Measurements from ENCODE around the gene PHB1.
"Not testable (repeated sequence)": the region's sequence is repeated elsewhere in the genome, so short reads cannot be mapped to it uniquely, and the experiment has no call there.

PHB1 gene

DNA sequence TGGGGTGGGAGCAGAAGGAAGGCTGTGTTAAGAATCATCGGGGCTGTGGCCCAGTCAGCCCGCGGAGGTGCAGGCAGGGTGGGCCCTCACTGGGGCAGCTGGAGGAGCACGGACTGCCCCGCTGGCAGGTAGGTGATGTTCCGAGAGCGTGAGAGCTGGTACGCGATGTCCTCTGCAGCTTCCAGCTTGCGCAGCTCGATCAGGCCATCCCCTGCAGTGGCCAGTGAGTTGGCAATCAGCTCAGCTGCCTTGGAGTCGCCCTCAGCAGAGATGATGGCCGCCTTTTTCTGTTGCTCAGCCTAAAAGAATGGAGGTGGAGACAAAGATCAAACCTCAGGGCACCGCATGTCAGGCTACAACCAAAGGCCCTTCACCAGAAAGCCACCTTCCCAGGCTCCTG, 9.8 kb downstream of the PHB1 start:
- DNase-seq (ENCODE audit: low read depth): no peak

DNA sequence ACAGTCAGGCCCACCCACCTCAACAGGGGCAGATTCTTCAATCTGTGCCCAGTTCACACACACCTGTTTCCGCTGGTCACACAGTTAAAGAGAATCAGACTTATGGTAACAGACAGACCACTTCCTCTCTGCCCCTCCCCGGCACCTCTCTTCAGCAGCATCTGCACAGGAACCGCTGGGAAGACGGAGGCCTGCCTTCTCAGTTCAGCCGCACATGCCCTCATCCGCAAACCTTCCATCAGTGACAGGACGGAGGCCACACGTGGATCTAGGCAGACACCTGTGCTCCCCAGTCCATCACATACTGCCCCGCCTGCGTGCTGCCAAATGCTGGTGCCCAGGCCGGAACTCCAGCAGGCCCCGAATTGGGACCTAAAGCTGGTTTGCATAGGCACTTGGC, 10.3 kb downstream of the PHB1 start:
- DNase-seq (ENCODE audit: low read depth): no peak

DNA sequence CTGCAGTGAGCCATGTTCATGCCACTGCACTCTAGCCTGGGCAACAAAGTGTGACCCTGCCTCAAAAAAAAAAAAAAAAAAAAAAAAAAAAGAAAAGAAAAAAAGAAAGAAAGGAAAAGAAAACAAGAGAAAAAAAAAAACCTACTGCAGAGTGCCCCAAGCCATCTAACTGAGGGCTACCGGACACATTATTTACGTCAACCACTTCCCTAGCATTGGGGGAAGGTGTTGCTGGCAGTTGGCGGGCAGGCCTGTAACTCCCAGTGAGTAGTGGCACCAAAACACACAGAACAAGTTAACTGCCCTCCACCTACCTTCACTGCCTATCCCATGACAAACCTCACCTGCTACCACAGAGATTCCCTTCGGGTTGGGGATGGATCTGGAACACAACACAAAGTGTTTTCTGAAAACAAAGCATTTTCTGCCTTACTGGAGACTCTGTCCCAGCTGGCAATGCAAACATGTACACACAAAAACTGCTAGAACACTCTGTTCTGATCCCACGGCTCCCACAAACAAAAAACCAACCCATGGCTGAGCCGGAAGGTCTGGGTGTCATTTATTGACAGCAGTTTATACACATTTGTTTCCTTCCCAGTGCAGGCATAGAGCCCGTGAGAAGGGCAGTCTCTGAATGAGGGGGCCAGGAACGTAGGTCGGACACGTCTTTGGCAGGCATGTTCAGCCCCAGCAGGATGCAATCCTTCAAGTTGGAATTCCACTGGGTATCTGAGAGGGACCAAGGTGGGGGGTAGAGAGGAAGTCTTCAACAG, 11.0 kb downstream of the PHB1 start:
- no peak for DNase-seq (ENCODE audit: low read depth)

GRCh38 chr17:49402706-49403105, 12.0 kb downstream of the PHB1 start:
- no peak for DNase-seq (ENCODE audit: low read depth)

GRCh38 chr17:49401971-49402611, 12.6 kb downstream of the PHB1 start:
- DNase-seq (ENCODE audit: low read depth): no peak

- no peak for DNase-seq (ENCODE audit: low read depth)
Observed at GRCh38 chr17:49399995-49400394, 14.7 kb downstream of the PHB1 start.

- no peak for DNase-seq (ENCODE audit: low read depth)
Observed at GRCh38 chr17:49397586-49397985, 17.1 kb downstream of the PHB1 start.

DNA sequence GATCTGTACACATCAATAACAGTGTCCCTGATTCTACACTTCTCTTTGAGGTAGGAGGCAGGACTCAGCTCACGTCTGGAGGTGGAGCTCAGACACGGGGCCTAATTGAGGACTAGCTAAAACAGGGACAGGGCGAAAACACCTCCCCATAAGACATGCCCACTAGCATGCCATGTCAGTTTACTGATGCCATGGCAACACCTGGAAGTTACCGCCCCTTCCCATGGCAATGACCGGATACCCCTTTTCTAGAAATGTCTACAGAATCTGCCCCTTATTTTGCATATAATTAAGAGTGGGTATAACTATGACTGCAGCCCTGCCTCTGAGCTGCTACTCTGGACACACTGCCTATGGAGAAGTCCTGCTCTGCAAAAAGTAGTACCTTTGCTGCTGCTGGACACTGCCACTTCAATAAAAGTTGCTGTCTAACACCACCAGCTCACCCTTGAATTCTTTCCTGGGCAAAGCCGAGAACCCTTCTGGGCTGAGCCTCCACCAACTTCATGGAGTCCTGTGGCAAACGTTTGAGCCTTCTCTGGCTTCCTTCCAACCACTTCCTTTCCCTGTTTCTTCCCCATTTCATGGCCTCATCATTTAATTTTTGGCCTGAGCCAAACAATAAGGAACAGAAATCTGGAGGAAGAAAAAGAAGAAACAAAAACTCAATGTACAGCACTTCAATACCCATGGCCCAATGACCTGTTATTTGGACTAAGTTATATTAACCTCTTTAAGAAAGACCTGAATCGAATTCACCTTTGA, 21.0 kb downstream of the PHB1 start:
- DNase-seq (ENCODE audit: low read depth): no peak

- DNase-seq (ENCODE audit: low read depth): no peak
Observed at GRCh38 chr17:49390548-49391324, 23.9 kb downstream of the PHB1 start.

- DNase-seq (ENCODE audit: low read depth): not testable (repeated sequence)
Observed at GRCh38 chr17:49389514-49390347, 25.0 kb downstream of the PHB1 start.

GRCh38 chr17:49388692-49389513, 25.8 kb downstream of the PHB1 start:
- DNase-seq (ENCODE audit: low read depth): no peak

GRCh38 chr17:49388290-49388640, 26.4 kb downstream of the PHB1 start:
- DNase-seq (ENCODE audit: low read depth): no peak

- no peak for DNase-seq (ENCODE audit: low read depth)
Observed at GRCh38 chr17:49387498-49388289, 27.0 kb downstream of the PHB1 start.

- no peak for DNase-seq (ENCODE audit: low read depth)
Observed at GRCh38 chr17:49386373-49386772, 28.3 kb downstream of the PHB1 start.

DNA sequence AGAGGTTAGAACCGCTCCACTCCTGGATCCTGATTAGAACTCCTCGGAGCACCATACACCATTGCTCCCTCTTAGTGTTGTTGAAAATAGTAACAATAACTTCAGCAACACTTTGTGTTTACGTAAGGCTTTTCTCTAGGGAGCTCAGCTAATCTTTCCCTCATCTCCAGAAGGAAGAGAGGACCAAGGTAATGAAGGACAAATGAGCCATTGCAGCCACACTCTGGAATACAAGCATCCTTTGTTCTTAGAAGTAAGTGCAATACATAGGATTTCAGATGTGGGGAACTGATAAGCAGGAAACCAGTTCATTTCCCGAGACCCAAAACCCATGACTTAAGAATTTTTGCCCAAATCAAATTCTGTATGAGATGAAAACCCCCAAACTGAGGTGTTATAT, 29.7 kb downstream of the PHB1 start:
- no peak for DNase-seq (ENCODE audit: low read depth)

DNA sequence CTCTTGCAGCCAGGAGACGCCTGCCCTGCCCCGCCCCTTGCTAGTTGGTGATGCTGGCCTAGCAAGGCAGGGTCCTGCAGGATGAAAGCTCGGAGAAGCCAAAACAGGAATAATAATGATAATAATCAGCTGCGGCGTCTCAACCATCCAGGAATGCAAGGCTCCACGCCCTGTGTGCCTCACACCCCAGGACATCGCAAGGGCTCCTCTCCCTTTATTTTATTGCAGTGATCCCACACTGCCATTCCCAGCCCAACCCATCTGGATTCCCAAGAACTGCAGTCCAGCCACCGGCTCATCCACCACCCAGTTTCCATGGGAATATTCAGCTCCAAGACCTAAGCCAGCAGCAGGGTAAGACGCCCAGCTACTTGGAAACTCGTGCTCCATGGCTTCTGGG, 31.6 kb downstream of the PHB1 start:
- DNase-seq (ENCODE audit: low read depth): no peak

GRCh38 chr17:49382556-49382955, 32.1 kb downstream of the PHB1 start:
- DNase-seq (ENCODE audit: low read depth): no peak

- no peak for DNase-seq (ENCODE audit: low read depth)
Observed at GRCh38 chr17:49381793-49382192, 32.9 kb downstream of the PHB1 start.

DNA sequence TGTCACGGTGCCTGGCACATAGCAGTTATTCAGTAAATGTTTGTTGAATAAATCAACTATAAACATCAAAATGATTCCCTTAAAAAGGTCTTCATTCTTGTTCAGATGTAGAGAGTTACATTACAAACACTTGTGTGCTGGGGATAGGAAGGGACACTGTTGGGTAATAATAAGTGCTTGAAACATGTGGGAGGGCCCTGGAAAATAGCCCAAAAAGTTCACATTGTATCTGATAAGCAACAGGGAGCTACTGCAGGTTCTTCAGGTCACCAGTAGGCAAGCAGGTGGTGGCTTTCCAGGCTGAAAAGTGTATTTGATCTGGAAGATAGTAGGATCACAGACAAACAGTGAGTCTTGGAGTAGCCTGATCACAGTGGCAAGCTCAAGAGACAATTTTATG, 33.6 kb downstream of the PHB1 start:
- no peak for DNase-seq (ENCODE audit: low read depth)

- no peak for DNase-seq (ENCODE audit: low read depth)
Observed at GRCh38 chr17:49379926-49380325, 34.8 kb downstream of the PHB1 start.
